ENCODE data around the gene TRIO.
A peak's percentile ranks its signal among the peaks of the same experiment; 100 is the strongest.

The TRIO gene

DNA sequence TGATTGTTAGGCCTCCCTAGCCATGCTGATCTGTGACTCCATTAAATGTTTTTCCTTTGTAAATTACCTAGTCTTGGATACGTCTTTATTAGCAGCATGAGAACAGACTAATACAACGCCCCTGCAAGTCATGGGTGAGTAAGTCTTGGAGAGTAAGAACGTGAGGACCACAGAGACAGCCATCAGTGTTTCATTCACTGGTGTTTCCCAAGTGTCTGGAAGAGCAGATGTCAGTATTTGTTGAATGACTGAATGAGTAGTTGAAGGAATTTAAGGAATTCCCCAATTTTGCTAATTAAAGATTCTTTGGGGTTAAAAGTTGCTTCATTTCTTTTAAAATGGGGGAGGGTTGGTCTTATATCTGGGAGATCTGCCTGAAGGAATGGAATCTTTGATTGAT is 178.8 kb downstream of the TRIO start:
- Histone ChIP-seq H3K27me3 (no peaks in the 10 kb centered on the region), H3K36me3 (no peaks in the 10 kb centered on the region), H3K4me1 (ENCODE audit: control insufficient read depth in 1 of 2, insufficient read depth in 1 of 2, low read depth in 1 of 2, low read length in 1 of 2) (peaks cover 17 to 21% of the 10 kb centered on the region in 2 experiments), H3K27ac (no peak overlapping the region), H3K4me3 (ENCODE audit: low read depth in 1 of 2, low read length in 1 of 2) (no peak overlapping the region), H3K9me3 (no peaks in the 10 kb centered on the region)
- TF ChIP-seq, protein P1, sequence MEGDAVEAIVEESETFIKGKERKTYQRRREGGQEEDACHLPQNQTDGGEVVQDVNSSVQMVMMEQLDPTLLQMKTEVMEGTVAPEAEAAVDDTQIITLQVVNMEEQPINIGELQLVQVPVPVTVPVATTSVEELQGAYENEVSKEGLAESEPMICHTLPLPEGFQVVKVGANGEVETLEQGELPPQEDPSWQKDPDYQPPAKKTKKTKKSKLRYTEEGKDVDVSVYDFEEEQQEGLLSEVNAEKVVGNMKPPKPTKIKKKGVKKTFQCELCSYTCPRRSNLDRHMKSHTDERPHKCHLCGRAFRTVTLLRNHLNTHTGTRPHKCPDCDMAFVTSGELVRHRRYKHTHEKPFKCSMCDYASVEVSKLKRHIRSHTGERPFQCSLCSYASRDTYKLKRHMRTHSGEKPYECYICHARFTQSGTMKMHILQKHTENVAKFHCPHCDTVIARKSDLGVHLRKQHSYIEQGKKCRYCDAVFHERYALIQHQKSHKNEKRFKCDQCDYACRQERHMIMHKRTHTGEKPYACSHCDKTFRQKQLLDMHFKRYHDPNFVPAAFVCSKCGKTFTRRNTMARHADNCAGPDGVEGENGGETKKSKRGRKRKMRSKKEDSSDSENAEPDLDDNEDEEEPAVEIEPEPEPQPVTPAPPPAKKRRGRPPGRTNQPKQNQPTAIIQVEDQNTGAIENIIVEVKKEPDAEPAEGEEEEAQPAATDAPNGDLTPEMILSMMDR (IDR thresholded peaks at IDR 0.05): no peak

- TF ChIP-seq, protein P1 (IDR thresholded peaks at IDR 0.05): no peak
- no peak overlapping the region for H3K4me3 ChIP-seq (ENCODE audit: low read depth in 1 of 2, low read length in 1 of 2)
- H3K36me3 ChIP-seq: no peaks in the 10 kb centered on the region
- no peaks in the 10 kb centered on the region for H3K9me3 ChIP-seq
- H3K4me1 ChIP-seq (ENCODE audit: control insufficient read depth in 1 of 2, insufficient read depth in 1 of 2, low read depth in 1 of 2, low read length in 1 of 2): peaks cover 17 to 21% of the 10 kb centered on the region in 2 experiments
- H3K27ac ChIP-seq: no peak overlapping the region
- H3K27me3 ChIP-seq: no peaks in the 10 kb centered on the region
These were observed 179.5 kb downstream of the TRIO start for GRCh38 chr5:14322437-14323187.

DNA sequence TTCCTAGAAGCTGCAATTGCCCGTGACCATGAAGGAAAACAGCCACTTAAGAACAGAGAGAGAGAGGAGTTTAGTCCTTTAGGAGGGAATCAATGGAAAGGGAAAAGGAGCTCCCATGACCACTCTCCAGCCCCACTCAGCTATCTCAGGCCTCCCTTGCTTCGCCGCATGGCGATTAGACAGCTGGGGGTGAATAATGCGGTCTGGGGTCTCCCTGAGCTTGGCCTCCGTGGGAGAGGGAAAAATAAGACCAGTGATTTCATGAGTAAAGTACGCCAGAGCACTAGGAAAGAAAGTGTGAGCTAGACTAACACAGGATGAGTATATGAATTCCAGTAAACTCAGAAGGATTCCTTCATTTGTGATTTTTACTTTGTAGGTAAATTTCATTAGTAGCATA is 180.3 kb downstream of the TRIO start:
- H3K27me3 ChIP-seq: no peaks in the 10 kb centered on the region
- TF ChIP-seq, protein P1 (IDR thresholded peaks at IDR 0.05): no peak
- no peaks in the 10 kb centered on the region for H3K36me3 ChIP-seq
- H3K27ac ChIP-seq: no peak overlapping the region
- no peaks in the 10 kb centered on the region for H3K9me3 ChIP-seq
- H3K4me1 ChIP-seq (ENCODE audit: control insufficient read depth in 1 of 2, insufficient read depth in 1 of 2, low read depth in 1 of 2, low read length in 1 of 2): peaks cover 17 to 22% of the 10 kb centered on the region in 2 experiments
- H3K4me3 ChIP-seq (ENCODE audit: low read depth in 1 of 2, low read length in 1 of 2): no peak overlapping the region

GRCh38 chr5:14325369-14325768 is 182.2 kb downstream of the TRIO start:
- Histone ChIP-seq H3K9me3 (no peaks in the 10 kb centered on the region), H3K27me3 (no peaks in the 10 kb centered on the region), H3K4me3 (ENCODE audit: low read depth in 1 of 2, low read length in 1 of 2) (no peak overlapping the region), H3K4me1 (ENCODE audit: control insufficient read depth in 1 of 2, insufficient read depth in 1 of 2, low read depth in 1 of 2, low read length in 1 of 2) (peaks cover 18 to 29% of the 10 kb centered on the region in 2 experiments), H3K36me3 (no peaks in the 10 kb centered on the region), H3K27ac (peak overlapping the region; percentile 73)
- TF ChIP-seq, protein P1 (IDR thresholded peaks at IDR 0.05): no peak

DNA sequence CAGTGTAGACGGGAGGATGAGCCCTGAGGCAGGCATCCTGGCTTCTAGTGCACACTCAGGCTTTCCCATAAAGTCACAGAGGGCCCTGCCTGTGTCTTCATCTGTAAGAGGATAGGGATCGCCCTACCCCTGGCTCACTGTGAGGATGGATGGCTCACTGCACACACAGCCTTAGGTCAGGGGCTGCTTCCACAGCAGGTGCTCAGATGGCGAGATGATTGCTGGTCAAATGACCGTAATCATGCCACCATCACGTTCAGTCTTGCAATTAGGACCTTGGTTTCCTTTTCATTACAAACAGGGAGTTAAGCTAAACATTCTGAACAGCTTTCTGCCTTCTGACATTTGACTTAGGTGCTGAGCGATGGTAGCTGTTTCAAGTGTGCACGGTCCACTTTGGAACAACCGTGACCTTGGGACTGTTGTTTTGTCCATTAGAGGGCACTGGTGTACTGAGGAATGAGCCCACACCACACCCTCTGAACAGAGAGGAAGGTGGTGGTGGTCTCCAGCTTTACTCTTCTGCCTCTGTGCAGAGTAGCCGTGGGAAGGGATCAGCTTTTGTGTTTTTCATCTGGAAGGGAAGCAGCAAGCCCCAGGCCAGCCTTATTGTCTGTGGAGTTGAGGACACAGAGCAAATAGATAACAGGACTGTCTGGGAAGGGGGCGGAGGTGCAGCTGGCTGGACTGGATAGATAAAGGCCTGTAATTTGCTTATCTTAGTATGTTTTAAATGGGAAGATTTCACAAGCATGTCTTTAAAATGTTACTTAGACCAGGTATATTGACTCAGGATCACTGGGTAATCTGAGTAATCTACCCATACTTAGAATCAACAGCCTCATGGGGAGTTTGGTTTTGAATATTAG is 183.1 kb downstream of the TRIO start:
- TF ChIP-seq, protein P1 (IDR thresholded peaks at IDR 0.05): no peak
- Histone ChIP-seq H3K9me3 (no peaks in the 10 kb centered on the region), H3K36me3 (no peaks in the 10 kb centered on the region), H3K27me3 (no peaks in the 10 kb centered on the region), H3K27ac (peak overlapping the region; percentile 73), H3K4me1 (ENCODE audit: control insufficient read depth in 1 of 2, insufficient read depth in 1 of 2, low read depth in 1 of 2, low read length in 1 of 2) (peaks cover 27 to 38% of the 10 kb centered on the region in 2 experiments), H3K4me3 (ENCODE audit: low read depth in 1 of 2, low read length in 1 of 2) (peak overlapping the region in 1 of 2 experiments; percentile 13)

All from neutrophil (primary cell).